HG03558 (cell line): ENCODE measurements around the gene NHLH2.

Source experiments
- ATAC-seq: cut with Tn5 transposase; IDR thresholded peaks from one replicate; pipeline ENCODE4 v1.9.1; 2021; ENCODE audit warnings: moderate number of reproducible peaks; ENCODE audit not compliant: unreplicated experiment; ENCODE audit errors: extremely low read depth

Gene NHLH2

DNA sequence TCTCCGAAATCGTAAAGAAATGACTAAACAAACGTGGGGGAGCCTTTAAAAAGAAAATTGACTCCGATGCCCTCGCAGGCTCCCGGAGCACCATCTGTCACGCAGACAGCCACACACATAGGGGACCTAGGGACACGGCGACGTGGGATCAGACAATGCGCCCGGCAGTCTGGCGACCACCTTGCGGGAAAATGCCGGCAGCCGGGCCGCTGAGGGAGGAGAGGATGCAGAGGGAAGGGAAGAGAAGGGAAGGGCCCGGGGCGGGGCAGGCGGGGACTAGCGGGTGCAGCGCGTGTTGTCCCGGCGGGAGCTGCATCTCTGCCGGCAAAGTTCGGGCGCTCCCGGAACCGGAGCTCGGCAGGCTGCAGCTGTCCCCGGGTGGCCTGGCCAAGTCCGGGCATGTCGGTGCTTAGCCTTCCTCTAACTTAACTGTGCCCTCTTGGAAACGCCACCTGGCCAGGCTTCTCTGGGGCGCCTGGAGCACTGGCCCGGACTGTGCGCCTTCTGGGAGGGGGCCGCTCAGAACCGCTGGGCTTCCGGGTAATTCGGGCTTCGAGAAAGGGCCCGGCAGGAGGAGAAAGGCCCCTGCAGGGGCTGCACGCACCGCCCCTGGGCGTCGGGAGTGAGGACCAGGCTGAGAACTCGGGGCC is 1.8 kb downstream of the NHLH2 start:
- ATAC-seq = no peak

DNA sequence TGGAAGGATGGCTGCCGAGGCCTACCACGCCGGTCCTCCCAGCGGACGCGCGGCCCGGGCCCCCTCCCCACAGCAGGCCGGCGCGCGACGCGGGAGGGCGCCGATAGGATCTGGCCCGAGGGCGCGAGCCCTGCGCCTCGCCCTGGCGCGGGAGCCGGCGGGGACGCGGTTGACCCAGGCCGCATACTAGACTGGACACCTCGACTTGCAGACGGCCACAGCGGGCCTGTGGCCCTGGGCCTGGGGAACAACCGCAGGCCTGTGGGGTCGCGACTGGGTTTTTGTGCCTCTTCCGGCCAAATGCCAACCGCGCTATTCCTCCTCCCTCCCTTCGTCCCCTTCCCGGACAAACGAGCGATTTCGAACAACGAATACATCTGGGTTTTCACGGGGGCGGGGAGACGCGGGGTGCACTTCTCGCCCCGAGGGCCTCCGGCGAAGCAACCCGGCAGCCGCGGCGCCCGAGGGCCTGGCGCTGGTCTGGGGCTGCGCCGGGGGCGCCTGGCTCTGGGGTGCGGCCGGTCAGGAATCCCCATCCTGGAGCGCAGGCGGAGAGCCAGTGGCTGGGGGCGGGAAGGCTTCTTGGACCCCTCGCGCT is 2.4 kb downstream of the NHLH2 start:
- no peak for ATAC-seq

DNA sequence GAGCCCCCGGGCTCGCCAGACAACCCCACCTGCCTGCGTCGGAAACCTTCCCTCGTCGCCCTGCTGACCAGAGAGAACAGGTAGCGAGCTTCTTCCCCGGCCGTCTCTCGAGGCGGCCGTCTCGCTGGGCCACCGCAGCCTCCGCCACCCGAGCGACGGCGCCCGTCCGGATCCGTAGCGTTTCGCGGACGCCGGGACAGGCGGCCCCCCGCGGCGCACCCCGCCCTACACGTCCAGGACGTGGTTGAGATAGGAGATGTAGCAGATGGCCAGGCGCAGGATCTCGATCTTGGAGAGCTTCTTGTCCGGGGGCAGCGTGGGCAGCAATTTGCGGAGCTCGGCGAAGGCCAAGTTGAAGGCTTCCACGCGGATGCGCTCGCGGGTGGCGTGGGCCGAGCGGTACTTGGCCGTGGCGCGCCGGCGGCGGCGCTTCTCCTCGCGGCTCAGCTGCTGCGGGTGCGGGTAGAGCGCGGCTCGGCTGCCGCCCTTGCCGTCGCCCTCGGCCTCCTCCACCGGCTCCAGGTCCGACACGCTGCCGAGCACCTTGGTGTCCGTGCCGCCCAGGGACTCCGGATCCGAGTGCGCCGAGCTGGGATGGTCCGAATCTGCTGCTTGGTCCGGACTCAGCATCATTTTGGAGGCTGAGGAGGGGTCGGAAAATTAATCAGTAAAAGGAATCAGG is 3.0 kb downstream of the NHLH2 start:
- ATAC-seq = no peak

DNA sequence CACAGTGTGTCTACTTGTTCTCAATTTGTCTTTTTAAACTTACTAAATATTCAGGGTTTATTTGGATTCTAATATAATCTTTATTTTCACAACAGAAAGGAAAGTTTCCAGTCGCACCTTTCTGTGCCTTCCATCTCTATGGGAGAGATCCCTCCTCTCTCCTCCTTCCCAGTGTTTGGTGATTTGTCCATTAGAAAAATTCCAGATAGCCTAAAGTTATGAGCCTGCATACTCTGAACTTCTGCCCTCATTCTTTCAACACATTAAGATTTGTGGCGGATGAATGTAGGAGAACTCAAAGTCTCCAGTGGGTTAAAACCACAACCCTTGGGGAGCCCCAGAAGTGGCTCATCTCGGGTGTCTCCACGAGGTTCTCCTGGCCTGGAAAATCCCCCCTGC is 3.6 kb downstream of the NHLH2 start:
- no peak for ATAC-seq

DNA sequence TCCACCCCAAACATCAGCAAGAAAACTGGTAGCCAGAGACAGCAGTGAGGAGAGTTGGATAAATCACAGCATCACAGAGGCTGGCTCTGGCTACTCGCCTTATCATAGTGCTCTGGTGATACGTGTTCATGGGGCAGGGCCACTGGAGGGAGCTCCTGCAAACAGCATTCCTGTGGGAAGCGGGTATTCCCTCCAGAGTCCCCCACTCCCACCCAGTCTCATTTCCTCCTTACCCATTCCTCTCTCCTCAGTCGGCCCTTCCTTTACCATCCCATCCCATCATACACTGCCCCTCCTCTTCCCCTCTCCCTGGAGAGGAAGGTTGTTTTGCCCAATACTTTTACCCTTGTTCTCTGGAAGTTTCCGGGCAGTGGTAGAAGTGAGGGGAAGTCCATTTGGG is 7.1 kb downstream of the NHLH2 start:
- ATAC-seq = no peak

DNA sequence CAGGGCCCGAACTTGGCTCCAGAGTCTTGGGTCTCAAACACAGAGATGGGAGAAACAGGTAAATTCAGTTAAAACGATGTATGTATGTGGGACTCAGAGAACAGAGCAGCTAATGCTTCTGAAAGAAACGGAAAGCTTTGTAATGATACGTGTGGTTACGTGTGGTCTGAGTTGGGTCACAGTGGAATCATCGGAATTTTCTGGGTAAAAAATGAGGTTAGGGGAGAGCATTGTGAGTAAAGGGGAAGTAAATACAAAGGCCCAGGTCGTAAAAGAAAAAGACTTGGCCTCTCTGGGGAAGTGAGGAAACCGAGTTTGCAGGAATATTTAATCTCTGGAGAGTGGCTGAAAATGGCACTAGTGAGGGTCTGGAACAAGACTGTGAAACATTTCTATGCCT is 8.3 kb downstream of the NHLH2 start:
- ATAC-seq = no peak

DNA sequence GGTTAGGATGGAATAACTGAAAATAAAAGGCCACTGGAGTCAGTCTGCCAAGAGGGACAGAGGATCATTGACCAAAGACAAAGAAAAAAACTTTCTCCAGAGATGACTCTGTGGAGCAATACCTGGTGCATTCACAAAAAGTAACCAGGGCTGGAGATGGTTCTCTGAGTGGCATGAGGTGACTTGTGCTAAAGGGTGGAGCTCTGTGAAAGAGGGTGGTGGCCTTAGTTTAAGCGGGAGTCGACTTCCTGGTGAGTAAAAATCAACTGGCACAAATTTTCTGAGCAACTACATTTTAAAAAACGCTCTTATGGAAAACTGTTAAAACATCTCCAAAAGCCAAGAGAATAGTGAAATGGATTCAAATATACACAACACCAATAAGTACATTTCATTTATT is 10.0 kb downstream of the NHLH2 start:
- no peak for ATAC-seq

DNA sequence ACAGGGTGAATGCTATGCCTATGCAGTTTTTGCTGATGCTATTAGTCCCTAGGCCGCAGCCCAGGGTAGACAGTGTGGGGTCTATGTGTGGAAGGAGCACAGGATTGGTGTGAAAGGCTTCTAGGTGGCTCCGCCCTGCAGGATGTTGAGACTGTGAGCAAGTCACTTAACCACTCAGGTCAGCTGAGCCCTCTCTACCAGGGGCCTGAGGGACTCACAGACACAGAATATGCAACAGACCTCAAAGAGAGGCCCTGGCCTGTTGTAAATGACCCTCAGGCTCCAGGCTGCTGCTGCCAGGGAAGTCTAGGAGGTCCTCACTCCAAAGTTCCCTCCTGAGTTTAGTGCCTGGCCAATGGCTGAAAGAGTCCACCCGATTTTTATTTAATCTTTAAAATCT is 11.0 kb downstream of the NHLH2 start:
- no peak for ATAC-seq

DNA sequence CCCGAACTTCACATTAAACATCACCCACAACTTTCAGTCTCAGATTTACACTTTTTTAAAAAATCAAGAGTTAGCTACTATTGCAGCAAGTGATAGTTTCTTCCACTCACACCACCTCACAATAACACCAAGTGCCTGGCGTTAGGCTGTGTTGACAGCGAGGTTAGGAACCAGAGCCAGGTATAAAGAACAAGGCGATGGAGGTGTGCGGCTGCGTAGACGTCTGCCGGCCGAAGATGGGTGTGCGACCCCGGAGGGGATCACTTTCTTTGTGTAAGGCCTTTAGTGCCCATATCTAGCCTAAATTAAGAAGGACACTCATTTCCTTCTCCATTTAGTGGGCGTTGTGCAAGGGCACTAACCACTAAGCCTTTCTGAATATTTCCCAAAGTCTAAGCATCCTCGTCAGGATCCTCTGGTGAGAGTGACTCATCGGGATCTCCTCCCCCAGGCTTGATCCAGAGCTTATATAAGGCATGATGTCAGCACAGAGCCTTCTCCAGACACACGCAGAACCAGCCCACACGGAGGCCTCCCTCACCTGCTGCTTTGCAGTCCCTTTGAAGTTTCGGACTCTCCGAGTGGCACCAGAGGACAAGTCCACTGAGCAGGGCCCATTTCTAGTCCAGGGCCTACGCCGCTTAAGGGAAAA is 11.8 kb downstream of the NHLH2 start:
- no peak for ATAC-seq

DNA sequence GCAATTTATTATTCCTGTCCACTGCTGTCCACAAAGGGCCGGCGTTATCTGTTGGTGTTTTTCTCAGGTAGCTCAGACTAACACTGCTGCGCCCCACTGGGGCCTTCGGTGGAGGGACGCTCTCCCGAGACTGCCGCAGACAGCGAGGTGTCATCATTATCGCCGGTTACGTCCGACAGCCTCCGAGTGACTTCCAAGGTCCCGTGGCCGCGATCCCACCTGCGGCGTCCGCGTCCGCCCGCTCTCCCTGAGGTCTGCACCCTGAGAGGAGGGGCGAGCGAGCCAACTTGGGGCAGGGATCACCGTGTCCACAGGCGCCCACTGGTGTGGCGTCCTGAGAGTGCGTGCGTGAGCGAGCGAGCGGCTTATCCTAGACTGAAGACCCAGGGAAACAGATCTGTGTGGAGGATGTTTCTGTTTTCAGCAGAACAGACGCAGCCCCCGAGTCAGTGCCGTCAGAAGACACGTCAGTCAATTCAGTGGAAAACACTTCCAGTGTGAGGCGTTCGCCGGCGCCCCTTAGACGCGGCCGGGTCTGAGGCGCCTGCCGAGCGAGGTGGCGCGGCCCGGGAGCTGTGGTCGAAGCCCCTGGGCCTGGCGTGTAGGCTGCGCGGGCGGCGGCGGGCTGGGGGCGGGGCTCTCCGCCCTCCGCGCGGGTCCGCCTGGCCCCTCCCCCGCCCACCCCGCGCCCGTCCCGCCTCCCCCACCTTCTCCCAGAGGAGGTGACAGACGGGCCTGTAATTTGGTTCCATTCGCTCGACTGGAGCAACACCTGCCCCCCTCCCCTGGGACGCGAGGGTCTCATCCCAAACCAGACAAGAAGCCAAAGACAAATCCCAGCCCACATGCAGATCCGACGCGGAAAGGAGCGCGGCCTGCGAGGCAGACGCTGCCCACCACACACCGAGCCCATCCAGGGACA is 12.6 kb downstream of the NHLH2 start:
- no peak for ATAC-seq

DNA sequence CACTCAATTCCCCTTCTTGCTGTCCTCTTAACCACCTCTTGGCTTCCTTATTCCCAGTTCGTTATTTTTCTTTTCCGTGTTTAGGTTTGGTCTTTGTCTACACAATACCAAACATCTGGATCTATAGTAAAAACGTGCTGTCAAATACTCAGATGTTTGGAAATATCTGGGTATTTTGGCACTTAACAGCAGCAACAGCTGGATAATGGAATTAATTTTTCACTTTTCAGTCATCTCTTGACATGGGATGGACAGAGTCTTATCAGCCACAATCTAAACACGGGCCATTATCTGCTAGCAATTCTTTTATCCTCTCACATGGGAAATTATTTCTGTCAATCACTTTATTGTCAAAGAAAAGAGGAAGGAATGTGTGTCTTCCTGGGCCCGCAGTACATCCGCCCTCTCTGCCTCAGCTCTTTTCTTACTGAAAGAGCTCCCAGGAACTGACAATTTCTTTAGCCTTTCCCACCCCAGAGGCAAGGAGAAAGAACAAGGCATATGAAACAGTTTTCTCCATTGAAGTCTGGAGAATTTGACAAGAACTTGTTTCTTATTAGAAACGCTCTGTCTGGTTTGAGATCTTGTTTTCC is 13.4 kb downstream of the NHLH2 start:
- no peak for ATAC-seq

DNA sequence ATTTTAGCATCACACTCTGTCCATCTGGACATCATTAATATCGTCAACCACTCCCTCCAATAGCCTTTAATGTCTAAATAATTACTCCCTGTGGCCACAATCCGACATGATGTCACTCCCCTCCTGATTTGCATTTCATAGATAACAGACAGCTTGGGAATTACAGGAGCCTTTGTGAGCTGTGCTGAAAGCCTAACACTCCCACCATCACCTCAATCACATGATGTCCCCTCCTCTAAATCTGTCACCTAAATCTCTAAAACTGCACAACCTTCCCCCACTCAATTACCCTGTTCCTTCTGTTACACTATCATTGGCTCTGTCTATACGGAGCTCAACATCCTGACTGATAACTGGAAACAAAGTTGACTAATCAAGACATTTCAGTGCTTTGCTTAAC is 14.3 kb downstream of the NHLH2 start:
- no peak for ATAC-seq

DNA sequence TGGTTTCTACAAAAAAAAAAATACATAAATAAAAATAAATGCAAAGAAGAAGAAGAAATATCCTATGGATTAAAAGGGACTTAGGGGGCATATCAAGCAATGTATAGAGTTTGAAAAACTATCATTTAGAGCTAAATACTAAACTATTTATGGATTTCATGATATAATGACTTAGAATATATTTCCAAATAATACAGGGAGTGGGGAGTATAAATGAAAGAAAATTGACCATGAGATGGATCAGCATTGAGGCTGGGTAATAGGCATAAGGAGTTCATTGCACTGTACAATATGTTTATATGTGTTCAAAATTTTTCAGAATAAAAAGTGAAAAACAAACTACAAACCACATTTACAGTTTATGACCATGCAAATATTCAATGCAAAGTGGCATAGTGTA is 18.8 kb downstream of the NHLH2 start:
- ATAC-seq = no peak

DNA sequence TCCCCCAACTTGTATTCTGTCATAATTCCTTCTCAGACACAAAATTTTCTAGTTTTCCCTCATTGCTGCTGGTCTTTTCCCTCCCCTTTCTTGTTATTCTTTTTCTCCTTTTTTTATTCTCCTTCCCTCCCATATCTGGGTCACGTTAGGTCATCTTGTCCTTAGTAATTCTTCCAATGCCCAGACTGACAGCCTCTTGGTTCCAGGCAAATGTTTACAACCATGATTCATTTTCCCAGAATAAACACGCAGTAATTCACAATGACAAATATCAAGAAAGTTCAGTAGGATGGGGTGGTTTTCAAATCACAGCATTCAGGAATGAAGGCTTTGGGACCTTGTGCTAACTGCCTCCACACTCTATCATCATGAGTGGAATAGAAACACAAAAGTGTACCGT is 25.2 kb downstream of the NHLH2 start:
- ATAC-seq = no peak

DNA sequence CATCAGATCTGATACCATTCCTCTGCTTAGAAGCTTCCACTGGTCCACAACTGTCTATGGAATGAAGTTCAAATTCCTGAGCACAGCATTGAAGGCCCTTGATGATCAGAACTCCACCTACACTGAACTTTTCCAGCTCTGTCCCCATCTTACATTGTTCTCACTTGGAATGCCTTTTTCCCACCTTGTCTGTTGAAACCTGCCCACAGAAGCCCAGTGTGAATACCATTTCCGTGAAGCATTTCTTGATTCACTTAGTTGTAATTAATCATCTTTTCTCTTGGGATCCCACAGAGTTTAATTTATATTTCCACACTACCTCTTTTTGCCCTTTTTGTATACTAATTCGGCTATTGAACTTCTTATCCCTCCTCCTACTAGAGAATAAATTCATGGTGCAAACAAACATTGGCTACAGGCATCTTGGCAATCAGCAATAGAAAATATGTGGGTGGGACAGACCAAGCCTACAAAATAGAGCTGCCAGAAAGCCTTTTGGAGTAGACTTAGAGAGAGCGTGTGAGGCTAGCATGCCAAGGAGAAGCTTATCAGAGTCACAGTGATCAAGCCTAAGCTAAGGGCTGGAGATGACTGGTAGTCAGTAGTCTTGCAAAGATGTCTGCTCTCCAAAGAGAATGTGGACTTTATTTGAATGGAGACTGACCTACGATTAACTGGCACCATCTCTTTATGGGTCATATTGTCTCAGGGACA is 26.1 kb downstream of the NHLH2 start:
- ATAC-seq = no peak

DNA sequence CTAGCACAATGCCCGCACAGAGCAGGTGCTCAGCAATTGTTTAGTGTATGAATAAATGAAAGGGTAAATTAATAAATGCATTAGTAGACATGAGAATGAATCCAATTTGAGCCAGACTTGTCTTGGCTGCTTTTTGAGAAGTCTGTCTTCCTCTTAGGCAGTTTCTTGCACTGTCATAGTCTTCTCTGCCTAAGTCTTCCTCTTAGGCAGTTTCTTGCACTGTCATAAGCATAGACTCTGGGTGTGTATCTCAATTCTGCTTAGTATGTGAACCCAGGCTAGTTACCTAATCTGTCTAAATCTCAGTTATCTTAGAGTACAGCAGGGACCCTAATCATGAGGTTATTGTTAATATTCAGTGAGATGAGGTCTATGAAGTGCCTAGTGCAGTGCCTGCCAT is 27.2 kb downstream of the NHLH2 start:
- ATAC-seq = no peak

DNA sequence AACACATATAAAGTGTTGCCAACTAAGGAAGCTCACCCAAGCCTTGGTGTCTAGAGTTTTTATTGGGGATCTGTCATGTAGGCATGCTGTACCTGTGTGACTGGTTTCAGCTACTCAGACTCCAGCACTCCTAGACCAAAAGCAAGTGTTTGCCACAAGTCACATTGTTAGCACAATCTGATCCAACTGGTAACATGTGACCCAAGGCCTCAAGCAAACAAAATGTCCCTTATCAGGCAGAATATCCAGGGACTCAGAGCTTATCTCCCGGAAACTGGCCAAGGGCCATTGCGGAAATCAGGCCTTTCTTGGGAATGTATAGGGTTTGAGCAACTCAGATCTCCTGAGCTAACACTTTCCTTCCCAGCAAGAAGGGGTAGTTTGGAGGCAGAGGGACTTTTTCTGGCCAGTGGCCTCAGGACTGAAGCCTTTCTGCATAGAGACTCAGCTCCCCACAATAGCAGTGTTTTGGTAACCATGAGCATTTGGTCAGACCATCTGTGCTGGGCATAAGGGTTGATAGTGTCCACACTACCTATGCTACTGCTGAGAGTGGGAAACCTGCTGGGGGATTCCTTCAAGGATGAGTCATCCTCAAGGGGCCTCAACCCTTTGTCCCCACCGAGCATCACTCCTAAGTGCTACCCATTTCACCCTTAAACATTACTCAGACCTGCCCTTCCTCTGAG is 29.6 kb downstream of the NHLH2 start:
- ATAC-seq = no peak

DNA sequence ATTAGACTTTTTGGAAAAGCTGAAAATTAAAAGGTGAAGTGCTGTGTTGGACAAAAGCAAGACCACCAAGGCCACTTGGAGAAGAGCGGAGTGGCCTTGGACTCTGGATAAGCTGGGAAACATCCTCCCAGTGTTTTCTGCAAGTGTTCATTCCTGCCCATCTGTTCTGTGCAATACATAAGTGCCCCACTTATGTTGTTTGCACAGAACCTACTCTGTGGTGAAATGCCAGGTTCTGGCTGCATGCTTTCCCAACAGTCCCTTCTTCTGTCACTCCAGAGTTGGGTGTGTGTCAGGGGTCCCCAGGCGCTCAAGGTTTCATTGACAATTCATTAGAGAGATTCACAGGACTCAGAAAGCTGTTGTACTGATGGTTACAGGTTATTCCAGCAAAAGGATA is 30.3 kb downstream of the NHLH2 start:
- ATAC-seq = no peak

DNA sequence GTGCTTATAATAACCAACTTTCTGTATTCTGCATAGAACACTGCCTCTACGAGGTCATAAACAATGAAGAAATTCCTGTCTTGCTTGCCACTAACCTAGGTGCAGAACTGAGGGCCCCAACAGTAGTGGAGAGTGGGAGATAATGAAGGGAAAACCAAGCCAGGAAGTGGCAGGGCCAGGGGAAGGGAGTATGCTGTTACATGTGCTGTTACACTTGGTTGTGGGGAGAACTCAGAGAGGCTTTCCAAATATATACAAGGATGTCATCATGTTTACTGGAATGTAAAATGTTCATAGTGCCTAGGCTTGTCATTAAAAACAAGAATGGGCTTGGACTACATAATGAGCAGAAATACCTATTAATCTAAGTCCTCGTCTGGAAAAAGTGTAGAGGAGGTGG is 31.1 kb downstream of the NHLH2 start:
- ATAC-seq = no peak
